SK-MEL-5 (cell line): Measurements from ENCODE around the gene C10orf90. TPM values are rescaled to one million over a fixed set of nuclear protein-coding genes. Genes with fewer than 3 reads are reported as not detected.

Experiments
- DNase-seq: peaks from one replicate; pipeline ENCODE4 v3.0.0-alpha.2; 2016; ENCODE audit warnings: low read depth, low spot score
- in situ Hi-C: cut with HindIII; loops from 2 replicates; pipeline ENCODE4 v1.10.0; 2016; ENCODE audit warnings: low sequenced_read_pairs, high pct_unique_total_duplicates, low pct_unique_long_range_greater_than_20kb
- total RNA-seq: library from RNA; depleted of rRNA; stranded (reverse); fragments of >200 nt; shearing (Covaris generic); gene quantifications from 2 replicates; pipeline ENCODE4 v1.2.3, GENCODE V29; 2014

The C10orf90 gene
- total RNA-seq, 1 experiment from 2014 or later = 78.1 TPM

- DNase-seq = peak; percentile 70
- in situ Hi-C loops = no loop called here
These were observed 166.3 kb downstream of the C10orf90 start for GRCh38 chr10:126504063-126504760.

GRCh38 chr10:126503392-126504062 is 167.0 kb downstream of the C10orf90 start:
- in situ Hi-C loops = no loop called here
- DNase-seq = no peak

GRCh38 chr10:126502441-126502840 is 168.1 kb downstream of the C10orf90 start:
- in situ Hi-C loops = no loop called here
- DNase-seq = no peak

- no peak for DNase-seq
- in situ Hi-C loops = no loop called here
These were observed 168.7 kb downstream of the C10orf90 start for GRCh38 chr10:126501828-126502227.

- DNase-seq = peak; percentile 54
These were observed 169.6 kb downstream of the C10orf90 start for GRCh38 chr10:126500866-126501265.

GRCh38 chr10:126500185-126500584 is 170.3 kb downstream of the C10orf90 start:
- DNase-seq = no peak
- in situ Hi-C loops = no loop called here

More at GRCh38 chr10:126500866-126501265, 169.6 kb downstream of the C10orf90 start:
- in situ Hi-C loops = no loop called here

- in situ Hi-C loops = no loop called here
- DNase-seq = no peak
These were observed 170.7 kb downstream of the C10orf90 start for GRCh38 chr10:126499744-126500143.

- no peak for DNase-seq
- in situ Hi-C loops = no loop called here
These were observed 172.8 kb downstream of the C10orf90 start for GRCh38 chr10:126497672-126498071.

GRCh38 chr10:126496771-126497545 is 173.5 kb downstream of the C10orf90 start:
- in situ Hi-C loops = no loop called here
- no peak for DNase-seq

- DNase-seq = peak; percentile 60
- in situ Hi-C loops = no loop called here
These were observed 179.0 kb downstream of the C10orf90 start for GRCh38 chr10:126491476-126491875.

GRCh38 chr10:126481181-126481580 is 189.3 kb downstream of the C10orf90 start:
- in situ Hi-C loops = no loop called here

GRCh38 chr10:126480648-126481047 is 189.8 kb downstream of the C10orf90 start:
- DNase-seq = no peak
- in situ Hi-C loops = no loop called here

More at GRCh38 chr10:126481181-126481580, 189.3 kb downstream of the C10orf90 start:
- DNase-seq = no peak

- no peak for DNase-seq
- in situ Hi-C loops = no loop called here
These were observed 191.1 kb downstream of the C10orf90 start for GRCh38 chr10:126479280-126479895.

- no peak for DNase-seq
- in situ Hi-C loops = no loop called here
These were observed 191.9 kb downstream of the C10orf90 start for GRCh38 chr10:126478546-126478945.

GRCh38 chr10:126476246-126476645 is 194.2 kb downstream of the C10orf90 start:
- DNase-seq = no peak
- in situ Hi-C loops = no loop called here

GRCh38 chr10:126475074-126475691 is 195.3 kb downstream of the C10orf90 start:
- in situ Hi-C loops = no loop called here
- no peak for DNase-seq

- in situ Hi-C loops = no loop called here
- DNase-seq = no peak
These were observed 196.5 kb downstream of the C10orf90 start for GRCh38 chr10:126474031-126474430.

- DNase-seq = no peak
- in situ Hi-C loops = no loop called here
These were observed 199.5 kb downstream of the C10orf90 start for GRCh38 chr10:126470991-126471390.
